ENCODE results near the gene ASGR1.

Gene ASGR1

DNA sequence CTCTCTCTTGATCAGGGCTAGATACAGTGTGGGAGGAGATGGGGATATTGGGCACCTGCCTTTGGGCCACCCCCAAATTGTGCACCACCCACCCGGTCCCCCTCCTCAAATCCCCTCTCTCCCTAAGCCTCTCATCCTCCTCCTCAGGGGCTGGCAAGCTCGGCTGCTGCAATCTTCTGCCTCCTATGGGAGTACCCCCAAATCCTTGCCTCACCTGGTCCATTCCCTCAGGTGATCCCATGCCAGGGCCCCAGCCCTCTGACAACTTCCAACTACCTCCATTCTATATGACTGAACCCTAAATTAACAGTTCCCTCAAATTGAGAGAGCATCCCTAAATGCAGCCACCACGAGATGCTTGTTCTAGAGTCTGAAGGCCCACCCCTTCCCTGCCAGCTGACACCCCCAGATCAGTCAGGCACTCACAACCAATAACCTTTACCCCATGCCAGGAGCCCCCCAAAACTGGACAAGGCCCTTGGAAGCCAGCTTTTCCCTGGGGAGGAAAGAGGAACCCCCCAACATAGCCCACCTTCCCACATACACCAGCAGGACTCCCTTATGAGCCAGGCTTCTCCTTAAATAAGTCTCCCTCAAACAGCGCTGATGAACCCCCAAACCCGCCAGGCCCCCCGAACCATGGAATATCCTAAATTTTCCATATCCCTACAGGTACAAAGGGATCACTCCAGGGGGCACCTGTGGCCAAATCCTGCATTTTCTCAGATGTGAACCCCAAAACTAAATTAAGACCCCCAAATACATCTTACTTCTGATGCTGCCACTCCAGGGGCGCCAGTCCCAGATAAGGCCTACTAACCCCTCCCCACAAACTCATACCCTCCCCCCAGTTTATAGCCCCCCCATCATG, 37.3 kb upstream of the ASGR1 start:
- DNase-seq = no peak

DNA sequence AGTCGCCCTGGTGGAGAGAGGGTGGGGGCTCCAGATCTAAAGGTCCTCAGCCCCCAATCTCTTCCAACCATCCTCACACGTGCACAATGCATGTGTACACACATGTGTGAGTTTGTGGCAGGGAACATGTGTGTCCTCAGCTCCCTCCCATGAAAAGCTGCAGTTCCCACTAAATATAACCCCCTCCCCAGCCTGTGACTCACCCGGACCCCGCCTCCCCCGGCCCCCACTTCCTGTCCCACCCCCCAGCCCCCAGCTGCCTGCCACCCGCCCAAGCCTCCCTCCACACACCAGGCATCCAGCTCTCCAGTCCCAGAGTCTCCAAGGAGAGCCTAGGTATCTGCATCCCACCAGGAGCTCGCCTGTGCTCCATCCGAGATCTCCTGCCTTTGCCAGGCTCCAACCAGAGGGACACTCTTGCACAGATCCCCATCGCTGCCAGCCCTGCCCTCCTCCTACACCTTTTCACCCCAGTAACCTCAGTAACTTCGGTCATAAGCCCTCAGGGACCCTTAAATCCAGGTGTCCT, 36.5 kb upstream of the ASGR1 start:
- no peak for DNase-seq

- no peak for DNase-seq
Measured at GRCh38 chr17:7215136-7215638, 36.0 kb upstream of the ASGR1 start.

GRCh38 chr17:7214300-7215135, 35.3 kb upstream of the ASGR1 start:
- peak; percentile 98 for DNase-seq

DNA sequence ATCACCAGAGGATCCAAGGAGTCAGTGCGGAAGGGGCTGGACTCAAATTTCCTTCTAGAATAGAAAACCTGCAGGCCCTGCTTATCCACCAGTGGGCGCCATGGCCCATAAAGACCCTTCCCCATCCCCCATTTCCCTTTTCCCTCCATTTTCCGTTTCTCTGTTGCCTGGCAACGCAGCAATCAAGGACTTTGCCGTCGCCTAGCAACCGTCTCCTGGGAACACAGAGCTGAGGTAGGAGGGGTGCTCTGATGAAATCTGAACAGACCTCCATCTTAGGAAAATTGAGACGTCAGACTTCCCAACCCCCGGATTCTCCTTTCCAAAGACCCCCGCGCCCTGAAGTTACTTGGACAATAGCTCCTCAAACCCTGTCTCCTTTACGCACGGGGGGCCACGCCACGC, 34.7 kb upstream of the ASGR1 start:
- DNase-seq = peak; percentile 42

DNA sequence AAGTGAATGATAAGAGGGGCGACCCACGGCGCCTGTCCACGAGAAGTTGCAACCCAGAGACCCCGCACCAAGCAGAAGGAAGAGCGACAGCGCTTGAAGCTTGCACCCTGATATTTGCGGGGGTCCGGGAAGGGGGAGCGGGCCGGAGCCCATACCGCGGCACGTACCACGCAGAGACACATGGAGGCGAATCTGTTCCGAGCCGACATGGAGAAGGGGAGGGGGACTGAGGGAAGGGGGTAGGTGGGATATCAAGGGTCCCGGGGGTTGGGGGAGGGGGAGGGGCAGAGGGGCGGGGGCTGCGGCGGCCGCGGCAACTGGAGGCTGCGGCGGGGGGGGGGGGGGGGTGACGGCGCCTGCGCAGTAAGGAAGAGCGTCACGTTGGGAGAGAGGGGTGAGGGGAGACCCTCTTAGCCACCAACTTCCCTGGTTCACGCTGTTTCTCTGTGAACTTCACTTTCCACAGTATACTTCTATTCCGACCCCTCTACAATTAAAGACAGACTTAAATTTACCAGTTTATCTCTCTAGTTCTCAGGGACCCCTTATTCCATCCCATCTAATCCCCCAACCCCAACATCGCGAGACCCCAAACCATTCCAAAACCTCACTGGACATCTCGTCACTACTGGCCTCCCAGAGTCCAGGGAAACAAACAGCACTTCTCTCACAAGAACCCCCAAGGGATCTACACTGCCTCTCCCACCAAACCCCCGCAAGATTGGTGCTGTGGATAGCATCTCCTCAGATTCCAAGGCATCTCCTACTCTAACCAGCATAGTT, 32.5 kb upstream of the ASGR1 start:
- DNase-seq = no peak

DNA sequence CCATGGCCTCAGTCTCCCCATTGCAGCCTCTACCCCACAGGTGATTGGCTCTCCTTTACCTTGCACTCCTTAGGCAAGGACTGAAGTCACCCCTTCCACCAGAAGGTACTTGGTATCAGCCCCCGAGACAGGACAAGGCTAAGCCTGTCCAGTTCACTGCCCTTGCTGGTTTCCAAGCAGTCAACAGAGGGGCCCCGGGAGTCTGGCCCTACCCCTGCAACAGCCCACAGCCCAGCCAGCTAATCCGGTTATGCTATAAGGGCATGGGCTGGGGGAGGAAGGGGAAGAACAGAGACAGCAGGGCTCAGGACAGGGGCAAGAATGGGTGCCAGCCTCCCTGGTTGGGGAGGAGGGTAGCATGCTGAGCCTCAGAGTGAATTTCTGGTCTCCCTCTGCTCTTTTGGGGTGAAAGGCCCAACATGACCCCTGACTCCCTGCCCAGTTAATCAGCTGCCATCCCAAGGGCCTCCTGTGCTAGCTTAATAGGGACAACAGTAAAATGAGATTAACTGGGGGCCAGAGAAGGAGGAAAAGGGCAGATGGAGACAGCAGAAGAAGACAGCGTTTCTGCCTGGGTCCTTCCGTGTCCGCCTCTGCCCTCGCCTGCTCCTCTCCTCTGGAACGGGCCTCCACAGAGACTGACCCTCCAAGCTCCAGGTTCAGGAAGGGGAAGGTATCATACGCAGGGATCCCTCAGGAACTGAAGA, 29.7 kb upstream of the ASGR1 start:
- no peak for DNase-seq

DNA sequence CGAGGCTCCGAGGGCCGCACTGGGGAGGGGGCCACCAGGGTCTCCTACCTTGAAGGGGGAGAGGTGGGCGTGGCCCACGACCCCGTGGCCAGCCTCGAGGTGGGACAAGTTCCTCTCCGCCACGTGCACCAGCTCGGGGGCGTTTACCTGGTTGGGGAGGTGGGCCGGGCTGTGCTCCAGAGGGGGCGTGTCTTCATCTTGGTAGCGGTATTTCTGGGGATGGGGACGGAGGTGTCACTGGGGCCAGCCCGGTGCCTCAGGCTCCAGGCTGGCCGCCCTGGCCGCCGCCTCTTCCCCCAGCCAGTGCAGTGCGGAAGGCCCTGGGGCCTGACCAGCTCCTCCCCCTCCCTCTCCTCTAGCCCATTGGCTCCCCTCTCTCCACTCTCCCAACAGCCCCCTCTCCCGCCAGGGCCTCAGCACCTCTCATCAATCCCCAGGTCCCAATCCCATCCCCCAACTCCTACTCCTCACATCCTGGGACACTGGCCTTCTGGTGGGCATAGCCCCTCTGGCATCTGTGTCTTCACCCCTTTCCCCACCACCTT, 28.9 kb upstream of the ASGR1 start:
- no peak for DNase-seq

GRCh38 chr17:7207120-7208001, 28.2 kb upstream of the ASGR1 start:
- no peak for DNase-seq

- DNase-seq = no peak
Measured at GRCh38 chr17:7205561-7205960, 26.4 kb upstream of the ASGR1 start.

- peak; percentile 85 for DNase-seq
Measured at GRCh38 chr17:7204828-7205461, 25.8 kb upstream of the ASGR1 start.

DNA sequence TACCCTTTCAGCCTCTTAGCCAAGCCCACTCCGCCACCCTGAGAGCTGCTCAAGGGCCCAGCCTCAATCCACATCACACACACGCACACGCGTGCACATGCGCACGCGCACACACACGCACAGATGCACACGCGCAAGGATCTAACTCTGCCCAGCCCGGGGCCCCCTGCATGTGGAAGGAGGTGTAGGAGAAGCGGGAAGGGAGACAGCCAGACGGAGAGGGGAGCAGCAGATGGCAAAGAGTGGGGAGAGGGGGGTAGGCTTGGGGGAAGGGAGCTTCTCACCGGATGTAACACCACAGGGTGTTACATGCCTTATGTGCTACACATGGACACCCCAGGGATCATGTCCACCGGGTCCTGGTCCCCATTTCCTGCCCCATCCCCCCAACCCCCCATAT, 25.2 kb upstream of the ASGR1 start:
- DNase-seq = no peak

- no peak for DNase-seq
Measured at GRCh38 chr17:7203391-7203790, 24.2 kb upstream of the ASGR1 start.

GRCh38 chr17:7196651-7197401, 17.7 kb upstream of the ASGR1 start:
- DNase-seq = no peak

DNA sequence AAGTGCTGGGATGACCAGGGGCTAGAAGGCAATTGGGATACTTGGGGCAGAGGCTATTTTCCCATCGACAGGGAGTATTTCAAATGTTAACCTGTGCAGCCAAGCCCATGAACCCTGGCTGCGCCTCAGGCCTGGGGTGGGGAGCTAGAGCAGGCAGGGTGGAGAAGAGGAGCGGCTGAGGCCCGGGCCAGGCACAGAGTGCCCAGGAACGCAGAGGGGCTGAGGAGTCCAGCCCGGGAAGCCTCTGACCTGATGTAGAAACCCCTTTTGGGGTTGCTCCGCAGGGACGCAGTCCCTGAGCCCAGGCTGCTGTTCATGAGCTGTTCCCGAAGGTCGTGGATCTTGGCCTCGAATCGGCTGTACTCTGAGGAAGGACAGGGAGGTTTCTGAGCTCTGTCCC, 16.8 kb upstream of the ASGR1 start:
- no peak for DNase-seq

DNA sequence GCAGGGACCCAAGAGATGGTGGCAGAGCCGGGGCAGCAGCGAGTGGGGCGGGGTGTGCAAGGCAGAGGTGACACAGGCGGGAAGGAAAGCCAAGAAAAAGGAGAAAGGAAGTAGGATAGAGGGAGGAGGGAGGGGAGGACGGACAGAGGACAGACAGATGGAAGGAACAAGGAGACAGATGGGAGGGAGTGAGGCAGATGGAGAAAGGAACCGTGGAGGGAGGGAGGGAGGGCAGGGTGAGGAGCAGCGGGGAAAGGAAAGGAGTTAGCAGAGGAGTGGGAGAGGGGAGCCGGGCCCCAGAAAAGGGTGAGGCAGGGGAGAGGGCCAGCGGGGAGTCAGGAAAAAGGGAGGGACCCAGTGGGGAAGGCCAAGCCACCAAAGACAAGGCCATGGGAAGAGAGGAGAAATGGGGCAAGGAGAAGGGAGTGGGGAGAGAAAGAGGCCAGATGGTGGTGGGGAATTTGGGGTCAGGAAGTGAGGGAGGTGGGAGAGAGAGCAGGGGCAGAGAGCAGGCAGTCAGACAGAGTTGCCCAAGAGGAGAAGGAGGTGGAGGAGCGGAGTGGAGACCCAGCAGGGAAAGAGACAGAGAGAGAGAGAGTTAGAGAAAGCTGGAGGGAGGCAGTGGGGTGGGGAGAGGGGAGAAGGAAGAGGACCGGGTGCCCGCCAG, 13.2 kb upstream of the ASGR1 start:
- no peak for DNase-seq

- no peak for DNase-seq
Measured at GRCh38 chr17:7191571-7192270, 12.6 kb upstream of the ASGR1 start.

DNA sequence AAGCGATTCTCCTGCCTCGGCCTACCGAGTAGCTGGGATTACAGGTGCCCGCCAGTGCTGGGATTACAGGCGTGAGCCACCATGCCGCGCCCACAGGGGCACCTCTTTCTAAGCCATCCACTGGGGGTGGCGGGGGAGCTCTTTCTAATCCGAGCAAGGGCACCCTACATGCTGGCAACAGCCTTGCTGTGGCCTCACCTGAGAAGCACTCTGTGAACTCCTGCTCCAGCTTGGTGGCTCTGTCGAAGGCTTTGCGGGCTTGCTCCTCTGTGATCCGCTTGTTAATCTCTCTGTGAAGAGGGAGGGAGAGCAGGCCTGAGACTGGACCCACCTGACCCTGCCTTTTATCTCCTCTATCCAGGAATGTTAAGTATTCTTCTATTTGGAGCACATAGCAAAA, 11.9 kb upstream of the ASGR1 start:
- no peak for DNase-seq

All from activated T-cell treated with anti-CD3 and anti-CD28 coated beads for 4 hours (primary cell).